ENCODE measurements around the gene CADPS.

Gene CADPS

GRCh38 chr3:62416144-62416543 is 459.1 kb downstream of the CADPS start:
- DNase-seq: no peak

GRCh38 chr3:62415312-62415801 is 459.9 kb downstream of the CADPS start:
- DNase-seq: no peak

GRCh38 chr3:62414786-62415185 is 460.4 kb downstream of the CADPS start:
- no peak for DNase-seq

- DNase-seq: no peak
Measured at GRCh38 chr3:62413687-62414086, 461.5 kb downstream of the CADPS start.

- no peak for DNase-seq
Measured at GRCh38 chr3:62406945-62407344, 468.3 kb downstream of the CADPS start.

- DNase-seq: no peak
Measured at GRCh38 chr3:62405566-62405965, 469.6 kb downstream of the CADPS start.

- DNase-seq: no peak
Measured at GRCh38 chr3:62405135-62405534, 470.1 kb downstream of the CADPS start.

- no peak for DNase-seq
Measured at GRCh38 chr3:62404321-62404720, 470.9 kb downstream of the CADPS start.

GRCh38 chr3:62403765-62404164 is 471.5 kb downstream of the CADPS start:
- DNase-seq: no peak

- no peak for DNase-seq
Measured at GRCh38 chr3:62392626-62393292, 482.5 kb downstream of the CADPS start.

- DNase-seq: no peak
Measured at GRCh38 chr3:62387251-62387650, 488.0 kb downstream of the CADPS start.

- DNase-seq: no peak
Measured at GRCh38 chr3:62379321-62379798, 495.9 kb downstream of the CADPS start.

- no peak for DNase-seq
Measured at GRCh38 chr3:62378921-62379320, 496.3 kb downstream of the CADPS start.

- DNase-seq: no peak
Measured at GRCh38 chr3:62378311-62378789, 496.9 kb downstream of the CADPS start.

- no peak for DNase-seq
Measured at GRCh38 chr3:62376906-62377877, 498.0 kb downstream of the CADPS start.

GRCh38 chr3:62376454-62376720 is 498.8 kb downstream of the CADPS start:
- no peak for DNase-seq

- no peak for DNase-seq
Measured at GRCh38 chr3:62375655-62376453, 499.4 kb downstream of the CADPS start.

GRCh38 chr3:62374341-62375218 is 500.6 kb downstream of the CADPS start:
- DNase-seq: no peak

- no peak for DNase-seq
Measured at GRCh38 chr3:62373714-62374333, 501.4 kb downstream of the CADPS start.

- DNase-seq: no peak
Measured at GRCh38 chr3:62373215-62373614, 502.0 kb downstream of the CADPS start, which contains the start of gene FEZF2. FEZF2 (minus strand) TSS chr3:62373550; CDS start chr3:62372868, 682 bp downstream.

GRCh38 chr3:62372621-62373041 is 502.6 kb downstream of the CADPS start:
- DNase-seq: no peak
